ENCODE measurements around the gene PUM1.
"Not testable (repeated sequence)": the region's sequence is repeated elsewhere in the genome, so short reads cannot be mapped to it uniquely, and the experiment has no call there.

The PUM1 gene

GRCh38 chr1:30964706-30965105 lies 100.8 kb downstream of the PUM1 start:
- no peak for DNase-seq (ENCODE audit: low spot score)

- DNase-seq (ENCODE audit: low spot score) = no peak
These were observed 102.7 kb downstream of the PUM1 start for GRCh38 chr1:30962609-30963508.

- no peak for DNase-seq (ENCODE audit: low spot score)
These were observed 107.8 kb downstream of the PUM1 start for GRCh38 chr1:30957560-30958222.

- no peak for DNase-seq (ENCODE audit: low spot score)
These were observed 110.0 kb downstream of the PUM1 start for GRCh38 chr1:30955448-30956015.

GRCh38 chr1:30953685-30954084 lies 111.8 kb downstream of the PUM1 start:
- DNase-seq (ENCODE audit: low spot score) = peak; percentile 47

- no peak for DNase-seq (ENCODE audit: low spot score)
These were observed 113.4 kb downstream of the PUM1 start for GRCh38 chr1:30952098-30952497.

- no peak for DNase-seq (ENCODE audit: low spot score)
These were observed 114.8 kb downstream of the PUM1 start for GRCh38 chr1:30950700-30951099.

GRCh38 chr1:30950053-30950452 lies 115.5 kb downstream of the PUM1 start:
- DNase-seq (ENCODE audit: low spot score) = no peak

- DNase-seq (ENCODE audit: low spot score) = not testable (repeated sequence)
These were observed 116.1 kb downstream of the PUM1 start for GRCh38 chr1:30949487-30949838.

GRCh38 chr1:30948813-30949486 lies 116.6 kb downstream of the PUM1 start:
- DNase-seq (ENCODE audit: low spot score) = not testable (repeated sequence)

- DNase-seq (ENCODE audit: low spot score) = no peak
These were observed 117.2 kb downstream of the PUM1 start for GRCh38 chr1:30948278-30948677.

GRCh38 chr1:30947212-30947611 lies 118.3 kb downstream of the PUM1 start:
- DNase-seq (ENCODE audit: low spot score) = no peak

- DNase-seq (ENCODE audit: low spot score) = no peak
These were observed 123.1 kb downstream of the PUM1 start for GRCh38 chr1:30942326-30942963.

- no peak for DNase-seq (ENCODE audit: low spot score)
These were observed 125.0 kb downstream of the PUM1 start for GRCh38 chr1:30940541-30940940.

GRCh38 chr1:30936541-30937171 lies 128.9 kb downstream of the PUM1 start:
- DNase-seq (ENCODE audit: low spot score) = no peak

- DNase-seq (ENCODE audit: low spot score) = not testable (repeated sequence)
These were observed 129.8 kb downstream of the PUM1 start for GRCh38 chr1:30935758-30936157.

- DNase-seq (ENCODE audit: low spot score) = no peak
These were observed 130.9 kb downstream of the PUM1 start for GRCh38 chr1:30934613-30935012.

GRCh38 chr1:30933874-30934252 lies 131.7 kb downstream of the PUM1 start:
- DNase-seq (ENCODE audit: low spot score) = no peak

- no peak for DNase-seq (ENCODE audit: low spot score)
These were observed 134.8 kb downstream of the PUM1 start for GRCh38 chr1:30930631-30931173.

- no peak for DNase-seq (ENCODE audit: low spot score)
These were observed 135.5 kb downstream of the PUM1 start for GRCh38 chr1:30929944-30930525.
